ENCODE data around the gene CLN3.
"Not testable (repeated sequence)": the region's sequence is repeated elsewhere in the genome, so short reads cannot be mapped to it uniquely, and the experiment has no call there.

Gene CLN3

DNA sequence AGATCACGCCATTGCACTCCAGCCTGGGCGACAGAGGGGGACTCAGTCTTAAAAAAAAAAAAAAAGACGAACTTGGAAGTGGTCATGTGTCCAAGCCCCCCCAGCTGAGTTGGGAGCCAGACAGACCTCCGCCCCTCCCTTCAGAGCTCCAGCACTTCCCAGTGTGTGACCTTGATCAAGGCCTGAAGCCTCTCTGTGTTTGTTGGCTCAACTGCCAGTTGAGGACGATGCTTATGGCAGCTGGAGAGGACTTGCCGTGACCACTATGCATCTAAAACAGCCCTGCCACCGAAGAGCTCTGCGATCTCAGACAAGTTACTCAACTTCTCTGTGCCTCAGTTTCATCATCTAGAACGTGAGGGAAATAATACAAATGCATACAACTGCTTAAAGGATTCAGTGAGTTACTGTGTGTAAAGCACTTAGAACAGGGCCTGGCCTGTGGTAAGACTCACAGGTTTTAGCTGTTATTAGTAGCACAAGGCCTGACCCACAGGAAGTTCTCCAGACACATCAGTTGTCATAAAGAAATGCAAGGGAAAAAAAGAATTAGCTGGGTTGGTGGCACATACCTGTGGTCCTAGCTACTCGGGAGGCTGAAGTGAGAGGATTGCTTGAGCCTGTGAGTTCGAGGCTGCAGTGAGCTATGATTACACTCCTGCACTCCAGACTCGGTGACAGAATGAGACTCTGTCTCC is 21.8 kb upstream of the CLN3 start:
- DNase-seq (ENCODE audit: low read depth in 2 of 3, low spot score in 1 of 3): no peak

- no peak for DNase-seq (ENCODE audit: low read depth in 2 of 3, low spot score in 1 of 3)
Observed at GRCh38 chr16:28511801-28512789, 20.2 kb upstream of the CLN3 start.

- no peak for DNase-seq (ENCODE audit: low read depth in 2 of 3, low spot score in 1 of 3)
Observed at GRCh38 chr16:28511031-28511430, 19.2 kb upstream of the CLN3 start.

- DNase-seq (ENCODE audit: low read depth in 2 of 3, low spot score in 1 of 3): no peak
Observed at GRCh38 chr16:28505489-28506137, 13.7 kb upstream of the CLN3 start.

DNA sequence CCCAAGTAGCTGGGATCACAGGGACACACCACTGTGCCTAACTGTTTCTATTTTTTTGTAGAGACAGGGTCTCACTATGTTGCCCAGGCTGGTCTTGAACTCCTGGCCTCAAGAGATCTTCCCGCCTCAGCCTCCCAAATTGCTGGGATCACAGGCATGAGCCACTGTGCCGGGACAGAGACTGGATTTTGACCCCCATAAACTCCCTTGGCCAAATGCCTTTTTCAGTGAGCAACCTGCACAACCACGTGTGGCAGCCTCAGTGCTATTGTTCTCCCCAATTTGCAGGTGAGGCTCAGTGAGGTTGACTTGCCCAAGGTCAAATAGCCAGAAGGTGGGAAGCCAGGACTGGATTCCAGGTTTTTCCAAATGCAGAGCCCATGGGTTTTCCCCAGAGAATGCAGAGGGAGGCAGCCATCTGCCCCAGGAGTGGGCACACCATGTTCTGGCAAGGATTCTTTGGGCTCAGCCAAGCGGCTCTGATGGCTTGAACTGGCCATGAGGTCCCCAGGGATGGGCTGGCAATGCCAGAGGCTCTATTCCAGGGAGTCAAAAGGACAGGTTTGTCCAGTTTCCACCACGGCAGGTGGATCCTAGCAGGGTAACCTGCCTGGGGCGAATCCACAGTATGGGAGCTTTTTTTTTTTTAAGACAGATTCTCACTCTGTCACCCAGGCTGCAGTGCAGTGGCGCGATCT is 13.0 kb upstream of the CLN3 start:
- DNase-seq (ENCODE audit: low read depth in 2 of 3, low spot score in 1 of 3): no peak

DNA sequence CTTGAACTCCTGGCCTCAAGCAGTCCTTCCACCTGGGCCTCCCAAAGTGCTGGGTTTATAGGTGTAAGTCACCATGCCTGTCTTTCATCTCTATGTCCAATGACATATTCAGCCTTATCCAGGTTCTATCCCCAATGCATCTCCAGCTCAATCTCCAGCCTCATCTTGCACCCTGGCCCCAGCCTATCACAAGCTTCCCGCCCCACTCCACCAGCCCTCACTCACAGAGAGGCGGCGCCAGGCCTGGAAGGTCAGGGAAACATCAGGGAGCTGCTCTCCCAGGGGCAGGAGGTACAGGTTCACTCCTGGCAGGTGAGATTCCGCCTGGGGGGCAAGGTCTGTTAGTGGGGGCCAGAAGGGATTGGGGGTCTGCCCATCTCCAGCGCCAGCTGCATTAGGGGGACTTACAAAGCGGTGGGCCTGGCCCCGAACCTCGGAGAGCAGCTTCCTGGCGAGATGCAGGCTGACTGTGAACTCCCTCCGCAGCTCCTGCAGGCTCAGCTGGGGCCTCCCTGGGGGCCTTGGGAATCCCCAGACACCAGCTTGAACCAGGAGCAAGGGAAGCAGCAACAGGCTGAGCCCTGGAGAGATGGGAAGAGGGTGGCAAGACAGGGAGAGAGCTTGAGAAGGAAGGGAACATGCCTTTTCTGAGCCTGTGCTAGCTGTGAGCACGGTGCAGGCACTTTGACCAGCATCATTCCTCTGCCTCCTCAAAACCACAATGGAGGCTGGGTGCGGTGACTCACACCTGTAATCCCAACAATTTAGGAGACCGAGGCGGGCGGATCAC is 11.8 kb upstream of the CLN3 start:
- DNase-seq (ENCODE audit: low read depth in 2 of 3, low spot score in 1 of 3): no peak

DNA sequence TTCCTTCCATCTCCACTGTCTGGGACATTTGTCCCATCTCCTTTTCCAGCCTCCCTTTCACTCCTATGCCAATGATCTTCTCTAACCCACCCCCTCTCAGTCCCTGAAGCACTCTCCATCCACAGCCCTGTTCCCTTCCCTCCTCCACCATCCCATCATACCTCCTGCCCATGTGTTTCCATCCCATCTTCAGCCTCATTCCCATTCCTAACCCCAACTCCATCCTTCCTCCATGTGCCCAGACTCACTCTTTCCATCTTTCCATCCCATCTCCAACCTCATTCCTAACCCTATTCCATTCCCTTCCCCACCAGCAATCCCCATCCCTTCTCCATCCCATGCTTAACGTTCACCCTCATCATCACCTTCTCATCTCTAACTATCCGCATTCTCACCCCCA is 10.4 kb upstream of the CLN3 start:
- no peak for DNase-seq (ENCODE audit: low read depth in 2 of 3, low spot score in 1 of 3)

DNA sequence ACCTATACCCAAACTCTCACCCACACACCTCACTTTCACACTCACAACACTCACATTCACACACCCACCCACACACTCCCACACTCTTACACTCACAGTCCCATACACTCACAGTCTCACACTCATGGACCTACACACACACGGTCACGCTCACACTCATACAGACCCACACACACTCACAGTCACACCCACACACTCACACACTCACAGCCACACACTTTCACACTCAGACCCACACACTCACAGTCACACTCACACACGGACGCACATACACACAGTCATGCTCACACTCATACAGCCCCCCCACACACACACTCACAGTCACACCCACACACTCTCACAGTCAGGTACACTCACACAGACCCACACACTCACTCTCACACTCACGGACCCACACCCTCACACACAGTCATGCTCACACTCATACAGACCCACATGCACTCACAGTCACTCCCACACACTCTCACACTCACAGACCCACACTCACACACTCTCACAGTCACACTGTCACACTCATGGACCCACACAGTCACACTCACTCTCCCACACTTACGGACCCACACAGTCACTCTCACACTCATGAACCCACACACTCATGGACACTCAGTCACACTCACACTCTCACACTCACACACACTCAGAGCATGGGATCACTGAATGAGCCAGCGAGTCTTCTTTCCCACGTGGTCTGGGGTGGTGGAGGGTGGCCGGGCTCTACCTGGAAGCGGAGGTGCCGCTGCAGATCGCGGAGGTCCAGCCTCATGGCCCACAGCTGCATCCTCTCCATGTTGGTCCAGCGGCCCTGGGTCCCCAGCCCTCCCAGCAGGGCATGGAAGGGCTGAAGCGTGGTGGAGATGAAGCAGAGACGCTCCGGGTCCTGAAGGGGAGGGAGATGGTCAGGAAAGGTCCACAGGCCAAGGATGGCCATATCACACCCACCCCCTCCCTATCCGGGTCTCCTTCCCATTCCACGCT is 9.7 kb upstream of the CLN3 start:
- DNase-seq (ENCODE audit: low read depth in 2 of 3, low spot score in 1 of 3): no peak

DNA sequence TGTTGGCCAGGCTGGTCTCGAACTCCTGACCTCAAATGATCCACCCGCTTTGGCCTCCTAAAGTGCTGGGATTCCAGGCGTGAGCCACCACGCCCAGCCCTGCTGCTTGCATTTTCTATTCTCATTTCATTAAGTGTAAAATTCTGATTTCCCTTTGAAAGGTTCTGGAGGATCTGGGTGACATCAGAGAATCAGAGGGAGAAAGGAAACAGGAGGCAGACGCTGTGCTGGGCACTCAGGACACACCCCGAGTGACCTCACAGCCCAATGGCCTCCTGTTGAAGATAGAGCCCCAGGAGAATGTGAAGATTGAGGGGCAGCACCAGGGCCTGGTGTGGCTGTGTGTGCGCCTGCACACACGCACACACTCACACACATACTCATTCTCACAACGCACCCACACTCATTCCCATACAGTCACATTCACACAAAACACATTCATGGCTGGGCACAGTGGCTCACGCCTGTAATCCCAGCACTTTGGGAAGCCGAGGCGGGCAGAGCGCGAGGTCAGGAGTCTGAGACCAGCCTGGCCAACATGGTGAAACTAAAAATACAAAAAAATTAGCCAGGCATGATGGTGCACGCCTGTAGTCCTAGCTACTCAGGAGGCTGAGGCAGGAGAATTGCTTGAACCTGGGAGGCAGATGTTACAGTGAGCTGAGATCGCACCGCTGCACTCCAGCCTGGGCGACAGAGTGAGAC is 8.8 kb upstream of the CLN3 start:
- DNase-seq (ENCODE audit: low read depth in 2 of 3, low spot score in 1 of 3): not testable (repeated sequence)

DNA sequence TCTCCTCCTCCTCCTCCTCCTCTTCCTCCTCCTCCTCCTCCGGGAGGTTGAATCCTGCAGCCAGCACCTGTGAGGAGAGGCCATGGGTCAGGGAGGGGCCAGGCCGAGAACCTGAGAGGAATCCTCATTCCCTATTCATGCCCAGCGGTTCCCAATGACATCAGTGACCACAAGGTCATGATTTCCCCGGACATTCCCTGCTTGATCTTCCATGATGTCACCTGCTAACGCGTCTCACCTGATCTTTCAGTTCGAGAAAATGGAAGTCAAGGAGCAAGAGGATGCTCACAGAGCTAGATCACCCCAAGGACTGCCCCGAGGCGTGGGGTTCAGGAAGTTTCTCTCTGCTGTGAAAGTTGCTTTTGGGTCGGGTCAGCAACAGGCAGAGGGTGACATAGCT is 8.0 kb upstream of the CLN3 start:
- DNase-seq (ENCODE audit: low read depth in 2 of 3, low spot score in 1 of 3): no peak

- no peak for DNase-seq (ENCODE audit: low read depth in 2 of 3, low spot score in 1 of 3)
Observed at GRCh38 chr16:28498666-28499381, 7.0 kb upstream of the CLN3 start.

- no peak for DNase-seq (ENCODE audit: low read depth in 2 of 3, low spot score in 1 of 3)
Observed at GRCh38 chr16:28497861-28498599, 6.2 kb upstream of the CLN3 start.

DNA sequence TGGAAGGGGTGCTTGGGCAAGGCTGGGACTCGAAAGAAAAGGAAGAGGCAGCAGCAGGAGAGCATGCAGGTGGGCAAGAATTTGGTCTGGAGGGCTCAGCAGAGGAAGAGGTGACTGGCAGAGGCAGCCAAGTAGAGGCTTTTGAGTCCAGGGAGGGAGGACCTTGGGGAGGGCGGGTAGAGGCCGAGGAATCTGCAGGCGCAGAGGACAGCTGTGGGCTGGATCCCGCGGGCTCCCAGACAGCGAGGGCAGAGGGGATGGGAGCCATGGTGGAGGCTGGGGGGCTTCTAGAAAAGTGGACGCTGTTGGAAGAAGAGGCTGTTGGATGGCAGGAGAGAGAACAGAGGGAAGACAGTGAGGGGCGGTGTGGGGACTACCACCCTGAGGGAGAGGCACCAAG is 5.5 kb upstream of the CLN3 start:
- no peak for DNase-seq (ENCODE audit: low read depth in 2 of 3, low spot score in 1 of 3)

DNA sequence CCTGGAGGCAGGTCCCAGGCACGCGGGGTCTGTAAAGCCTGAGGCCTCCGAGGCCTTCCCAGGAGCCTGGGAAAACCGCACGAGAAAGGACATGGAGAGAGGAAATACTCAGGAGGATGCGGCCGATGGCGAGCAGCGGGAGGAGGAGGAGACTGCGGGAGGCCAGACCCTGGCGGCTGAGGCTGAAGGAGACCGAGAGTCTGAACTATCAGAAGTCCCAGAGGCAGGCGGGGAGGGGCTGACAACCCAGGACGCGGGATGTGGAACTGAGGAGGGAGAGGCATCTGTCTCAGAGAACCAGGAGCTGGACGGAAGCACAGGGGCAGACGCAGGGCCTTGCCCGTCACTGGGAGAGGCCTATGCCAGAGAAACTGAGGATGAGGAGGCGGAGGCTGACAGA is 5.0 kb upstream of the CLN3 start:
- DNase-seq (ENCODE audit: low read depth in 2 of 3, low spot score in 1 of 3): no peak

- DNase-seq (ENCODE audit: low read depth in 2 of 3, low spot score in 1 of 3): no peak
Observed at GRCh38 chr16:28495795-28496749, 4.2 kb upstream of the CLN3 start.

GRCh38 chr16:28495098-28495793 is 3.4 kb upstream of the CLN3 start:
- DNase-seq (ENCODE audit: low read depth in 2 of 3, low spot score in 1 of 3): no peak

Measured in stimulated activated CD4-positive, alpha-beta T cell treated with anti-CD3 and anti-CD28 coated beads, Interleukin-12 subunit alpha, Interleukin-12 subunit beta, amount 100 ng/mL, for 48 hours (primary cell).